Stimulated activated CD4-positive, alpha-beta T cell treated with anti-CD3 and anti-CD28 coated beads, Interleukin-1b, Interleukin-23, amount 100 ng/mL, for 4 hours (primary cell): ENCODE measurements around the gene SEC24A.
A peak's percentile ranks its signal among the peaks of the same experiment; 100 is the strongest.
"Not testable (repeated sequence)": the region's sequence is repeated elsewhere in the genome, so short reads cannot be mapped to it uniquely, and the experiment has no call there.

ENCODE experiments used
- DNase-seq, 2 donors: peaks; one replicate each; pipeline ENCODE4 v3.0.0-alpha.2; 2020; ENCODE audit warnings: low read depth in 2 of 2

The SEC24A gene

GRCh38 chr5:134648425-134649162, at the start of gene SEC24A:
Gene SEC24A (plus strand): TSS chr5:134648785. CDS start chr5:134649077, 292 bp downstream.
- DNase-seq = peak; percentile 73 to 77

GRCh38 chr5:134599820-134600219, 48.8 kb upstream of the SEC24A start:
- DNase-seq = not testable (repeated sequence)

- no peak for DNase-seq
These were observed 48.0 kb upstream of the SEC24A start for GRCh38 chr5:134600600-134600999.

GRCh38 chr5:134603059-134603458, 45.5 kb upstream of the SEC24A start:
- DNase-seq = no peak

GRCh38 chr5:134604908-134605307, 43.7 kb upstream of the SEC24A start:
- no peak for DNase-seq

GRCh38 chr5:134606726-134607125, 41.9 kb upstream of the SEC24A start:
- no peak for DNase-seq

- no peak for DNase-seq
These were observed 40.0 kb upstream of the SEC24A start for GRCh38 chr5:134608555-134608954.

- no peak for DNase-seq
These were observed 39.2 kb upstream of the SEC24A start for GRCh38 chr5:134609232-134609851.

- DNase-seq = no peak
These were observed 37.9 kb upstream of the SEC24A start for GRCh38 chr5:134610725-134611124.

GRCh38 chr5:134611515-134611914, 37.1 kb upstream of the SEC24A start:
- no peak for DNase-seq

GRCh38 chr5:134614450-134615085, 34.0 kb upstream of the SEC24A start:
- no peak for DNase-seq

GRCh38 chr5:134620634-134621033, 28.0 kb upstream of the SEC24A start:
- no peak for DNase-seq

GRCh38 chr5:134625559-134625958, 23.0 kb upstream of the SEC24A start:
- no peak for DNase-seq

GRCh38 chr5:134626369-134627014, 22.1 kb upstream of the SEC24A start:
- DNase-seq = no peak

- no peak for DNase-seq
These were observed 14.4 kb upstream of the SEC24A start for GRCh38 chr5:134634227-134634626.

GRCh38 chr5:134635366-134635765, 13.2 kb upstream of the SEC24A start:
- DNase-seq = not testable (repeated sequence)

- DNase-seq = no peak
These were observed 11.4 kb upstream of the SEC24A start for GRCh38 chr5:134637116-134637721.

GRCh38 chr5:134638760-134639201, 9.8 kb upstream of the SEC24A start:
- no peak for DNase-seq

- no peak for DNase-seq
These were observed 5.6 kb upstream of the SEC24A start for GRCh38 chr5:134642931-134643530.

- DNase-seq = peak in 1 of 2 donors; percentile 8
These were observed 698 bp upstream of the SEC24A start for GRCh38 chr5:134647750-134648424.
